Gastrocnemius medialis (tissue), 4 donors: ENCODE results near the gene CDRT4. TPM values are rescaled to one million over a fixed set of nuclear protein-coding genes. Genes with fewer than 3 reads are reported as not detected.

Source experiments
- ATAC-seq, 2 donors: fragments of 150-250 bp; one replicate each; pipeline ENCODE4 v1.9.1; 2016
- DNase-seq, 2 donors: peaks; one replicate each; pipeline ENCODE4 v3.0.0-alpha.2; 2019
- H3K27ac ChIP-seq, 4 donors: fragments of 200-600 bp; sonication (generic); 1 replicate in 1 of 4; 2 replicates in 3 of 4; pipeline ENCODE4 v1.5.1; 2016 to 2018; ENCODE audit warnings: mild to moderate bottlenecking in 2 of 4, moderate library complexity in 1 of 4
- H3K27me3 ChIP-seq, 3 donors: fragments of 200-600 bp; sonication (generic) in 2 of 3; 1 replicate in 1 of 3; 2 replicates in 2 of 3; pipeline versions ENCODE4 v1.5.1 to v1.6.0; 2016 to 2019; ENCODE audit warnings: mild to moderate bottlenecking in 1 of 3, moderate library complexity in 1 of 3
- H3K36me3 ChIP-seq, 2 donors: fragments of 200-600 bp; sonication (generic) in 1 of 2; one replicate each; pipeline ENCODE4 v1.5.1; 2017 to 2018
- H3K4me1 ChIP-seq, 2 donors: fragments of 200-600 bp; sonication (generic) in 1 of 2; one replicate each; pipeline ENCODE4 v1.5.1; 2016 to 2017; ENCODE audit warnings: mild to moderate bottlenecking in 2 of 2
- H3K4me3 ChIP-seq, 4 donors: fragments of 200-600 bp; sonication (generic) in 3 of 4; 1 replicate in 1 of 4; 2 replicates in 3 of 4; pipeline ENCODE4 v1.5.1; 2016 to 2019; ENCODE audit warnings: mild to moderate bottlenecking in 2 of 4
- H3K9me3 ChIP-seq, 3 donors: fragments of 200-600 bp; sonication (generic) in 2 of 3; 1 replicate in 1 of 3; 2 replicates in 2 of 3; pipeline ENCODE4 v1.5.1; 2016 to 2019
- POLR2A ChIP-seq, 2 donors: fragments of 450-650 bp; IDR thresholded peaks; one replicate each; pipeline ENCODE4 v1.6.1; 2017; ENCODE audit warnings: antibody characterized with exemption in 2 of 2, mild to moderate bottlenecking in 2 of 2, moderate library complexity in 2 of 2
- in situ Hi-C, 4 donors: fragments of 200-750 bp; cut with MboI; loops; one replicate each; pipeline versions ENCODE4 v1.15.0 to v1.8.0; 2017; ENCODE audit warnings: low sequenced_read_pairs in 4 of 4
- intact Hi-C: fragments of 100-400 bp; cut with DNase I; formaldehyde crosslinking; loops from one replicate; pipeline ENCODE4 v1.15.1; 2023; ENCODE audit warnings: low total_unique reads
- total RNA-seq, 4 donors: library from RNA; depleted of rRNA; stranded (reverse); fragments of >200 nt; gene quantifications; one replicate each; pipeline versions ENCODE4 v1.1.0 to v1.2.3, GENCODE V29; 2016
- TF ChIP-seq, protein P1 (sequence below), 5 experiments: fragments of 450-650 bp in 3 of 5; fragments of 200-600 bp in 2 of 5; sonication (generic) in 2 of 5; IDR thresholded peaks in 4 of 5; conservative IDR thresholded peaks in 1 of 5; 1 replicate in 4 of 5; 2 replicates in 1 of 5; pipeline ENCODE4 v1.5.1; 2016 to 2019; ENCODE audit warnings: antibody characterized with exemption in 5 of 5, mild to moderate bottlenecking in 3 of 5, moderate library complexity in 3 of 5

CDRT4 gene
- total RNA-seq, 4 donors from 2014 or later, result 0.66 to 2.0 (median 1.00) TPM

GRCh38 chr17:15513058-15513791 lies 45.8 kb upstream of the CDRT4 start:
- DNase-seq, result no peak
- Histone ChIP-seq H3K4me1 (peaks cover 10 to 11% of the 10 kb centered on the region in 2 donors), H3K27me3 (no peaks in the 10 kb centered on the region), H3K9me3 (no peaks in the 10 kb centered on the region), H3K4me3 (no peak overlapping the region), H3K27ac (no peak overlapping the region), H3K36me3 (peaks cover 0 to 6% of the 10 kb centered on the region in 2 donors)
- intact Hi-C loops (no loop called here), in situ Hi-C loops (loop anchor here in 1 of 4 donors (25.0 kb wide), 1 partner anchor 126 kb away; no protein-coding TSS in a partner anchor)
- TF ChIP-seq, protein P1, sequence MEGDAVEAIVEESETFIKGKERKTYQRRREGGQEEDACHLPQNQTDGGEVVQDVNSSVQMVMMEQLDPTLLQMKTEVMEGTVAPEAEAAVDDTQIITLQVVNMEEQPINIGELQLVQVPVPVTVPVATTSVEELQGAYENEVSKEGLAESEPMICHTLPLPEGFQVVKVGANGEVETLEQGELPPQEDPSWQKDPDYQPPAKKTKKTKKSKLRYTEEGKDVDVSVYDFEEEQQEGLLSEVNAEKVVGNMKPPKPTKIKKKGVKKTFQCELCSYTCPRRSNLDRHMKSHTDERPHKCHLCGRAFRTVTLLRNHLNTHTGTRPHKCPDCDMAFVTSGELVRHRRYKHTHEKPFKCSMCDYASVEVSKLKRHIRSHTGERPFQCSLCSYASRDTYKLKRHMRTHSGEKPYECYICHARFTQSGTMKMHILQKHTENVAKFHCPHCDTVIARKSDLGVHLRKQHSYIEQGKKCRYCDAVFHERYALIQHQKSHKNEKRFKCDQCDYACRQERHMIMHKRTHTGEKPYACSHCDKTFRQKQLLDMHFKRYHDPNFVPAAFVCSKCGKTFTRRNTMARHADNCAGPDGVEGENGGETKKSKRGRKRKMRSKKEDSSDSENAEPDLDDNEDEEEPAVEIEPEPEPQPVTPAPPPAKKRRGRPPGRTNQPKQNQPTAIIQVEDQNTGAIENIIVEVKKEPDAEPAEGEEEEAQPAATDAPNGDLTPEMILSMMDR (IDR thresholded peaks at IDR 0.05 in 4 of 5, conservative IDR thresholded peaks at IDR 0.05 in 1 of 5), result no peak
- no peak for TF ChIP-seq POLR2A (IDR thresholded peaks at IDR 0.05)
- ATAC-seq, result peak in 1 of 2 donors; percentile 35

DNA sequence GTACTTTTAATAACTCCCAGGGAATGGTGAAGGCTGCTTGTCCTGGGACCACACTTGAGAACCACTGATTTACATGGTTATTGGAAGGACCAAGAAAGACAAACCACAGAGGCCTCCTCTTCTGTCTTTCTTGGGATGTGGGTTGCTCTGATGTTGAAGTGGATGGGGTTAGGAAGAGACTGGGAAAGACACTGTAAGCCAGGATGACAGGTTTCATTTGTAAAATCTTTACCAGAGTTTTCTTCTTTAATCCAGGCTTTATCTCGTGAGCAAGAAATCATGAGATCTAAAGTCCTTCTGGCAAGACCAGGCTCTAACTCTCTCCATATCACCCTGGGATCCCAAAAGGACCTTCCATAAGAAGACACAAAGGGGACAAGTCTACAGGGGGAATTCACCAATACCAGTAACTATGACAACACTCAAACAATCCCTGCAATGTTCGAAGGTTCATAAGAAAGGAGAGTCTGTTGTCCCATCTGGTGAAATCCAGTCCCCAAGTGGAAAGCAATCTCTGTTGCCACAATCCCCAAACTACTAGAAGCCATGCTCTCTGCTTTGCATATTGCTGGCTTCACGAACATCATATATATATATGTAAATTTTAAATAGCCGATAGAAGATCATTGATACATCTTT lies 44.8 kb upstream of the CDRT4 start:
- Histone ChIP-seq H3K4me3 (no peak overlapping the region), H3K4me1 (peaks cover 10 to 12% of the 10 kb centered on the region in 2 donors), H3K36me3 (peaks cover 0 to 6% of the 10 kb centered on the region in 2 donors), H3K27ac (no peak overlapping the region), H3K27me3 (no peaks in the 10 kb centered on the region), H3K9me3 (no peaks in the 10 kb centered on the region)
- intact Hi-C loops (no loop called here), in situ Hi-C loops (loop anchor here in 1 of 4 donors (25.0 kb wide), 1 partner anchor 125 kb away; no protein-coding TSS in a partner anchor)
- ATAC-seq (no peak), DNase-seq (no peak)
- TF ChIP-seq, protein P1 (IDR thresholded peaks at IDR 0.05 in 4 of 5, conservative IDR thresholded peaks at IDR 0.05 in 1 of 5), result no peak
- TF ChIP-seq POLR2A (IDR thresholded peaks at IDR 0.05), result no peak

DNA sequence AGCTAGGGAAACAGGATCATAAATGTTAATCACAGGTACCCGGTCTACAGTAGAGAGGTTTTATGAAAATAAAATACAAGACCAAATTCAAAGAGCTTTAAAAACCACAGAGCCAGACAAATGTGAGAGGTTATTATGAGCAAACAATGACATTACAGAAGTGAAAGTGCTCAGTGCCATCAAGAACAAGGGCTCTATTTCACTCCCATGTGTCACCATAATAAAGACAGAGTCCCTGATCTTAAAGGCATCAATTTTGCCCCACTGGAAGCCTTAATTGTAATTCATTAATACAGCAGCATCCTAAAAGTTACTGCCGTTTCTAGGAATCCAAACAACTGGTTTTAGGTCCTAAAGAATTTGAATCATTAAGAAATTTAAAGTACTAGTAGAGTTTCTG lies 43.7 kb upstream of the CDRT4 start:
- no peaks in the 10 kb centered on the region for H3K9me3 ChIP-seq
- H3K27me3 ChIP-seq, result no peaks in the 10 kb centered on the region
- DNase-seq (no peak), ATAC-seq (no peak)
- intact Hi-C loops, result no loop called here
- H3K27ac ChIP-seq, result no peak overlapping the region
- H3K4me3 ChIP-seq, result no peak overlapping the region
- no peak for TF ChIP-seq POLR2A (IDR thresholded peaks at IDR 0.05)
- TF ChIP-seq, protein P1 (IDR thresholded peaks at IDR 0.05 in 4 of 5, conservative IDR thresholded peaks at IDR 0.05 in 1 of 5), result no peak
- H3K36me3 ChIP-seq, result peaks cover 0 to 4% of the 10 kb centered on the region in 2 donors
- H3K4me1 ChIP-seq, result peaks cover 10 to 12% of the 10 kb centered on the region in 2 donors
- in situ Hi-C loops, result loop anchor here in 1 of 4 donors (25.0 kb wide), 1 partner anchor 124 kb away; no protein-coding TSS in a partner anchor

DNA sequence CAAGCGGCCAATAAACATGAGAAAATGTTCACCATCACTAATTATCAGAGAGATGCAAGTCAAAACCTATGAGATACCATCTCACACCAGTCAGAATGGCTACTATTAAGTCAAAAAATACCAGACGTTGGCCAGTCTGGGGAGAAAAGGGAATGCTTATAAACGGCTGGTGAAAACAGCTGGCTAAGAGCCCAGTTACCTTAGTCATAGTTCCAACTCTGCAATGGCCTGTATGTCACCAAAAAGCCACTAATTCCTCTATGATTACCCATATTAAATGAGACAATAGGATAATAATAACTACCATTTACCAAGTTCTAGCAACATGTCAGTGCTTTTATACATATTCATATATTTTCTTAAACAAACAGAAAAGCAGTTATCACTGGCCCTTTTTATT lies 42.9 kb upstream of the CDRT4 start:
- H3K27ac ChIP-seq, result no peak overlapping the region
- intact Hi-C loops, result no loop called here
- in situ Hi-C loops, result loop anchor here in 1 of 4 donors (25.0 kb wide), 1 partner anchor 123 kb away; no protein-coding TSS in a partner anchor
- H3K4me1 ChIP-seq, result peaks cover 10 to 12% of the 10 kb centered on the region in 2 donors
- no peaks in the 10 kb centered on the region for H3K9me3 ChIP-seq
- H3K27me3 ChIP-seq, result no peaks in the 10 kb centered on the region
- DNase-seq (no peak), ATAC-seq (no peak)
- no peaks in the 10 kb centered on the region for H3K36me3 ChIP-seq
- no peak for TF ChIP-seq POLR2A (IDR thresholded peaks at IDR 0.05)
- TF ChIP-seq, protein P1 (IDR thresholded peaks at IDR 0.05 in 4 of 5, conservative IDR thresholded peaks at IDR 0.05 in 1 of 5), result no peak
- H3K4me3 ChIP-seq, result no peak overlapping the region
